Common myeloid progenitor, CD34-positive (primary cell): ENCODE data around the gene OTOG.
"Not testable (repeated sequence)": the region's sequence is repeated elsewhere in the genome, so short reads cannot be mapped to it uniquely, and the experiment has no call there.

ENCODE experiments used
- CTCF ChIA-PET: fragments of 350-600 bp; sonication (Branson Sonifier 250); formaldehyde crosslinking; loops from one replicate; lab custom pipeline; 2021; ENCODE audit warnings: antibody characterized with exemption; lab: Charles Lee
- POLR2A ChIA-PET: fragments of 350-600 bp; sonication (Branson Sonifier 250); formaldehyde crosslinking; loops from one replicate; lab custom pipeline; 2021; ENCODE audit warnings: antibody characterized with exemption; lab: Charles Lee
- DNase-seq, 3 donors: peaks; one replicate each; pipeline versions ENCODE4 v3.0.0 to v3.0.0-alpha.2; 2013
- H3K27ac ChIP-seq, 2 experiments: 1 replicate in 1 of 2; 2 replicates in 1 of 2; pipeline ENCODE4 v1.7.0; 2013; ENCODE audit warnings: inconsistent platforms in 2 of 2, low read length in 2 of 2, mild to moderate bottlenecking in 2 of 2, low read depth in 1 of 2, moderate library complexity in 1 of 2; ENCODE audit not compliant: severe bottlenecking in 2 of 2, insufficient read depth in 1 of 2, poor library complexity in 1 of 2
- H3K27me3 ChIP-seq, 5 experiments: replicated peaks in 2 of 5; 1 replicate in 3 of 5; 2 replicates in 2 of 5; pipeline versions ENCODE4 v1.6.1 to v1.7.0; 2013; ENCODE audit warnings: low read length in 4 of 5, mild to moderate bottlenecking in 2 of 5, moderate library complexity in 2 of 5, inconsistent platforms in 1 of 5; ENCODE audit not compliant: insufficient read depth in 5 of 5, control insufficient read depth in 4 of 5
- H3K36me3 ChIP-seq, 4 experiments: 1 replicate in 2 of 4; 2 replicates in 2 of 4; pipeline versions ENCODE4 v1.6.1 to v1.7.0; 2013; ENCODE audit warnings: low read length in 3 of 4, control low read depth in 1 of 4, mild to moderate bottlenecking in 1 of 4; ENCODE audit not compliant: control insufficient read depth in 4 of 4, insufficient read depth in 4 of 4
- H3K4me1 ChIP-seq, 4 experiments: 1 replicate in 3 of 4; 2 replicates in 1 of 4; pipeline versions ENCODE4 v1.6.1 to v1.7.1; 2013; ENCODE audit warnings: low read length in 3 of 4, mild to moderate bottlenecking in 3 of 4, control low read depth in 1 of 4, inconsistent platforms in 1 of 4, moderate library complexity in 1 of 4; ENCODE audit not compliant: control insufficient read depth in 4 of 4, insufficient read depth in 4 of 4; ENCODE audit errors: control extremely low read depth in 1 of 4
- H3K4me3 ChIP-seq, 7 experiments: 1 replicate in 4 of 7; 2 replicates in 3 of 7; pipeline versions ENCODE4 v1.5.1 to v1.7.0; 2013; ENCODE audit warnings: mild to moderate bottlenecking in 7 of 7, low read length in 6 of 7, moderate library complexity in 6 of 7, inconsistent platforms in 2 of 7, low read depth in 2 of 7, control low read depth in 1 of 7; ENCODE audit not compliant: insufficient read depth in 4 of 7, control insufficient read depth in 1 of 7; ENCODE audit errors: extremely low read depth in 1 of 7
- H3K9me3 ChIP-seq, 5 experiments: 1 replicate in 4 of 5; 2 replicates in 1 of 5; pipeline versions ENCODE4 v1.6.1 to v1.7.1; 2013; ENCODE audit warnings: low read length in 4 of 5, mild to moderate bottlenecking in 2 of 5, inconsistent platforms in 1 of 5, low read depth in 1 of 5, moderate library complexity in 1 of 5; ENCODE audit not compliant: control insufficient read depth in 4 of 5, insufficient read depth in 2 of 5; ENCODE audit errors: control extremely low read depth in 1 of 5
- WGBS: methylation state at CpG from one replicate; pipeline ENCODE4 v1.1.5; 2013; ENCODE audit not compliant: insufficient coverage; 5-methylcytosine and 5-hydroxymethylcytosine counted together

OTOG gene

GRCh38 chr11:17622711-17623110 is 75.7 kb downstream of the OTOG start:
- H3K4me3 ChIP-seq, H3K27ac ChIP-seq, POLR2A ChIA-PET, H3K36me3 ChIP-seq, H3K27me3 ChIP-seq, H3K4me1 ChIP-seq, DNase-seq, CTCF ChIA-PET: not testable (repeated sequence)
- peaks cover 0 to 26% (median 3%) of the 10 kb centered on the region in 5 experiments for H3K9me3 ChIP-seq
- 100% methylated on average over 1 of the region's 4 CpGs for WGBS

GRCh38 chr11:17629113-17629512 is 82.1 kb downstream of the OTOG start:
- peaks cover 0 to 12% (median 5%) of the 10 kb centered on the region in 5 experiments for H3K27me3 ChIP-seq
- POLR2A ChIA-PET: no interaction called here
- CTCF ChIA-PET: interaction anchor here (0.9 kb wide), 1 partner anchor 10 kb away, joined by 3 read pairs; no protein-coding TSS in a partner anchor
- no peaks in the 10 kb centered on the region for H3K4me1 ChIP-seq
- H3K36me3 ChIP-seq: no peaks in the 10 kb centered on the region
- H3K4me3 ChIP-seq: no peak overlapping the region
- DNase-seq: no peak
- H3K9me3 ChIP-seq: peaks cover 0 to 4% (median 0%) of the 10 kb centered on the region in 5 experiments
- no peak overlapping the region for H3K27ac ChIP-seq
- 93% methylated on average over 5 of the region's 5 CpGs for WGBS

- POLR2A ChIA-PET: interaction anchor here (0.6 kb wide), 1 partner anchor 1872 kb away, joined by 5 read pairs; no protein-coding TSS in a partner anchor
- CTCF ChIA-PET: no interaction called here
Observed at GRCh38 chr11:17630936-17631335, 83.9 kb downstream of the OTOG start.

GRCh38 chr11:17631702-17632365 is 84.8 kb downstream of the OTOG start:
- Histone ChIP-seq H3K27ac (no peak overlapping the region), H3K27me3 (peaks cover 0 to 12% (median 5%) of the 10 kb centered on the region in 5 experiments), H3K36me3 (no peaks in the 10 kb centered on the region), H3K9me3 (no peaks in the 10 kb centered on the region), H3K4me1 (no peaks in the 10 kb centered on the region), H3K4me3 (no peak overlapping the region)
- CTCF ChIA-PET: interaction anchor here (1.2 kb wide), 1 partner anchor 74 kb away, joined by 4 read pairs; no protein-coding TSS in a partner anchor
- no peak for DNase-seq
- WGBS: 96% methylated on average over 14 of the region's 19 CpGs
- POLR2A ChIA-PET: no interaction called here

More at GRCh38 chr11:17630936-17631335, 83.9 kb downstream of the OTOG start:
- Histone ChIP-seq H3K4me3 (no peak overlapping the region), H3K27me3 (peaks cover 0 to 12% (median 5%) of the 10 kb centered on the region in 5 experiments), H3K4me1 (no peaks in the 10 kb centered on the region), H3K27ac (no peak overlapping the region), H3K9me3 (peaks cover 0 to 4% (median 0%) of the 10 kb centered on the region in 5 experiments), H3K36me3 (no peaks in the 10 kb centered on the region)
- 97% methylated on average over 2 of the region's 2 CpGs for WGBS
- DNase-seq: no peak

GRCh38 chr11:17633279-17633986 is 86.4 kb downstream of the OTOG start:
- ChIA-PET CTCF (no interaction called here), POLR2A (no interaction called here)
- no peaks in the 10 kb centered on the region for H3K9me3 ChIP-seq
- no peak overlapping the region for H3K4me3 ChIP-seq
- no peaks in the 10 kb centered on the region for H3K36me3 ChIP-seq
- 94% methylated on average over 10 of the region's 11 CpGs for WGBS
- peaks cover 0 to 11% (median 5%) of the 10 kb centered on the region in 5 experiments for H3K27me3 ChIP-seq
- H3K4me1 ChIP-seq: no peaks in the 10 kb centered on the region
- DNase-seq: no peak
- H3K27ac ChIP-seq: no peak overlapping the region

- 89% methylated on average over 11 of the region's 14 CpGs for WGBS
- POLR2A ChIA-PET: no interaction called here
- no peak for DNase-seq
- Histone ChIP-seq H3K27me3 (peaks cover 0 to 7% (median 2%) of the 10 kb centered on the region in 5 experiments), H3K27ac (no peak overlapping the region), H3K9me3 (no peaks in the 10 kb centered on the region), H3K36me3 (no peaks in the 10 kb centered on the region), H3K4me3 (no peak overlapping the region), H3K4me1 (no peaks in the 10 kb centered on the region)
- CTCF ChIA-PET: no interaction called here
Observed at GRCh38 chr11:17633987-17634775, 87.1 kb downstream of the OTOG start.
